ENCODE results near the gene THBS2. TPM values are rescaled to one million over a fixed set of nuclear protein-coding genes. Genes with fewer than 3 reads are reported as not detected.
"Not testable (repeated sequence)": the region's sequence is repeated elsewhere in the genome, so short reads cannot be mapped to it uniquely, and the experiment has no call there.

The THBS2 gene
- total and polyA plus RNA-seq, 8 donors, result under 0.01 to 56.0 (median 2.4) TPM

- H3K9me3 ChIP-seq, result no peaks in the 10 kb centered on the region
- intact Hi-C loops (cut with DNase I; ENCODE audit: low total_unique reads), result no loop called here
- H3K27me3 ChIP-seq, result no peaks in the 10 kb centered on the region
- no peak overlapping the region for H3K4me3 ChIP-seq
- no peak for TF ChIP-seq CTCF (IDR thresholded peaks at IDR 0.05)
- TF ChIP-seq POLR2AphosphoS5 (IDR thresholded peaks at IDR 0.05), result no peak
- TF ChIP-seq EP300 (IDR thresholded peaks at IDR 0.05), result no peak
- no peak for TF ChIP-seq POLR2A (IDR thresholded peaks at IDR 0.05)
- peaks cover 0 to 8% (median 0%) of the 10 kb centered on the region in 4 donors for H3K4me1 ChIP-seq
- 33 to 61% (median 53%) methylated on average over 2 to 3 of the region's 3 CpGs for WGBS, 5 donors
- no peak for DNase-seq
- H3K27ac ChIP-seq, result no peak overlapping the region
- H3K36me3 ChIP-seq, result no peaks in the 10 kb centered on the region
Measured at GRCh38 chr6:169263374-169263773, 9.7 kb upstream of the THBS2 start.

- H3K36me3 ChIP-seq; H3K4me3 ChIP-seq; H3K9me3 ChIP-seq; intact Hi-C loops (cut with DNase I; ENCODE audit: low total_unique reads); DNase-seq; H3K27me3 ChIP-seq; H3K4me1 ChIP-seq; H3K27ac ChIP-seq: not testable (repeated sequence)
- 89 to 95% (median 93%) methylated on average over 7 to 14 of the region's 14 CpGs for WGBS, 5 donors
Measured at GRCh38 chr6:169262602-169263001, 9.0 kb upstream of the THBS2 start.

GRCh38 chr6:169256518-169256917 is 2.9 kb upstream of the THBS2 start:
- TF ChIP-seq POLR2AphosphoS5 (IDR thresholded peaks at IDR 0.05) (no peak), CTCF (IDR thresholded peaks at IDR 0.05) (no peak), POLR2A (IDR thresholded peaks at IDR 0.05) (no peak), EP300 (IDR thresholded peaks at IDR 0.05) (no peak)
- Histone ChIP-seq H3K36me3 (no peaks in the 10 kb centered on the region), H3K4me1 (peaks cover 9 to 29% (median 19%) of the 10 kb centered on the region in 4 donors), H3K9me3 (peaks cover 0 to 12% (median 0%) of the 10 kb centered on the region in 4 donors), H3K27me3 (peaks cover 0 to 39% (median 21%) of the 10 kb centered on the region in 3 donors), H3K4me3 (no peak overlapping the region), H3K27ac (no peak overlapping the region)
- DNase-seq, result no peak
- WGBS, 5 donors, result 87 to 97% (median 96%) methylated on average over 8 of the region's 8 CpGs
- intact Hi-C loops (cut with DNase I; ENCODE audit: low total_unique reads), result no loop called here

GRCh38 chr6:169256061-169256460 is 2.4 kb upstream of the THBS2 start:
- TF ChIP-seq POLR2A (IDR thresholded peaks at IDR 0.05), result no peak
- TF ChIP-seq EP300 (IDR thresholded peaks at IDR 0.05), result no peak
- no peak for TF ChIP-seq CTCF (IDR thresholded peaks at IDR 0.05)
- TF ChIP-seq POLR2AphosphoS5 (IDR thresholded peaks at IDR 0.05), result no peak
- Histone ChIP-seq H3K4me1 (peaks cover 9 to 29% (median 19%) of the 10 kb centered on the region in 4 donors), H3K9me3 (peaks cover 0 to 12% (median 0%) of the 10 kb centered on the region in 4 donors), H3K27me3 (peaks cover 0 to 44% (median 22%) of the 10 kb centered on the region in 3 donors), H3K27ac (no peak overlapping the region), H3K36me3 (no peaks in the 10 kb centered on the region), H3K4me3 (no peak overlapping the region)
- DNase-seq, result no peak
- WGBS, 5 donors, result 94 to 98% (median 95%) methylated on average over 8 of the region's 8 CpGs
- intact Hi-C loops (cut with DNase I; ENCODE audit: low total_unique reads), result no loop called here

GRCh38 chr6:169255643-169256042 is 2.0 kb upstream of the THBS2 start:
- DNase-seq, result no peak
- no peaks in the 10 kb centered on the region for H3K36me3 ChIP-seq
- H3K4me1 ChIP-seq, result peaks cover 9 to 29% (median 19%) of the 10 kb centered on the region in 4 donors
- TF ChIP-seq POLR2AphosphoS5 (IDR thresholded peaks at IDR 0.05), result no peak
- no peak for TF ChIP-seq EP300 (IDR thresholded peaks at IDR 0.05)
- TF ChIP-seq CTCF (IDR thresholded peaks at IDR 0.05), result no peak
- TF ChIP-seq POLR2A (IDR thresholded peaks at IDR 0.05), result no peak
- H3K4me3 ChIP-seq, result no peak overlapping the region
- H3K27ac ChIP-seq, result no peak overlapping the region
- H3K9me3 ChIP-seq, result peaks cover 0 to 12% (median 0%) of the 10 kb centered on the region in 4 donors
- peaks cover 0 to 48% (median 22%) of the 10 kb centered on the region in 3 donors for H3K27me3 ChIP-seq
- intact Hi-C loops (cut with DNase I; ENCODE audit: low total_unique reads), result no loop called here
- 87 to 90% (median 90%) methylated on average over 10 of the region's 10 CpGs for WGBS, 5 donors
